WTC11 (cell line): ENCODE measurements around the gene ITGA2. TPM values are rescaled to one million over a fixed set of nuclear protein-coding genes. Genes with fewer than 3 reads are reported as not detected.
"Not testable (repeated sequence)": the region's sequence is repeated elsewhere in the genome, so short reads cannot be mapped to it uniquely, and the experiment has no call there.

Experiments
- ATAC-seq: fragments of 200-7000 bp; cut with Tn5 transposase; 2 replicates; pipeline ENCODE4 v1.10.0; 2021; ENCODE audit warnings: mild to moderate bottlenecking, moderate library complexity
- CTCF ChIA-PET: fragments of 300-600 bp; sonication (Branson Sonifier 250); formaldehyde crosslinking; loops from one replicate; lab custom pipeline; 2021; ENCODE audit warnings: antibody characterized with exemption; lab: Charles Lee
- POLR2A ChIA-PET: fragments of 350-600 bp; sonication (Branson Sonifier 250); formaldehyde crosslinking; loops from one replicate; lab custom pipeline; 2021; ENCODE audit warnings: antibody characterized with exemption; lab: Charles Lee
- DNase-seq: peaks from one replicate; pipeline ENCODE4 v3.0.0; 2021; ENCODE audit warnings: low spot score
- H3K27ac Mint-ChIP-seq: 2 replicates; pipeline ENCODE4 v1.8.0; 2021; ENCODE audit warnings: mixed read lengths
- H3K27me3 Mint-ChIP-seq: 2 replicates; pipeline ENCODE4 v1.8.0; 2021; ENCODE audit warnings: low read depth, mild to moderate bottlenecking, moderate library complexity, mixed read lengths
- H3K36me3 Mint-ChIP-seq: 2 replicates; pipeline ENCODE4 v1.8.0; 2021; ENCODE audit warnings: mixed read lengths
- H3K4me1 Mint-ChIP-seq: 2 replicates; pipeline ENCODE4 v1.8.0; 2022; ENCODE audit warnings: mixed read lengths
- H3K4me3 Mint-ChIP-seq: 2 replicates; pipeline ENCODE4 v1.8.0; 2021; ENCODE audit warnings: mild to moderate bottlenecking, moderate library complexity, mixed read lengths
- H3K9me3 Mint-ChIP-seq: 2 replicates; pipeline ENCODE4 v1.8.0; 2021; ENCODE audit warnings: mixed read lengths
- EMX1 ChIP-seq: fragments of 250-450 bp; sonication (Bioruptor Pico); IDR thresholded peaks from 2 replicates; pipeline ENCODE4 v1.8.0; 2021; ENCODE audit warnings: mild to moderate bottlenecking
- ESRRA ChIP-seq: sonication (generic); formaldehyde crosslinking; IDR thresholded peaks from 2 replicates; pipeline ENCODE4 v1.8.1; 2022; ENCODE audit warnings: mild to moderate bottlenecking, missing genetic modification reagents, borderline replicate concordance
- GTF2I ChIP-seq: fragments of 250-450 bp; sonication (Bioruptor Pico); conservative IDR thresholded peaks from 2 replicates; pipeline ENCODE4 v1.4.0; 2021; ENCODE audit warnings: mild to moderate bottlenecking
- MYBL2 ChIP-seq: sonication (generic); formaldehyde crosslinking; IDR thresholded peaks from 2 replicates; pipeline ENCODE4 v1.8.1; 2023; ENCODE audit warnings: mild to moderate bottlenecking, moderate library complexity, missing genetic modification reagents
- NFATC4 ChIP-seq: fragments of 250-450 bp; sonication (Bioruptor Pico); IDR thresholded peaks from 2 replicates; pipeline ENCODE4 v1.9.0; 2021; ENCODE audit warnings: mild to moderate bottlenecking
- NFE2L1 ChIP-seq: sonication (generic); formaldehyde crosslinking; IDR thresholded peaks from 2 replicates; pipeline ENCODE4 v1.8.1; 2023; ENCODE audit warnings: missing genetic modification reagents
- NR1H2 ChIP-seq: sonication (generic); formaldehyde crosslinking; IDR thresholded peaks from 2 replicates; pipeline ENCODE4 v1.9.0; 2021; ENCODE audit warnings: mild to moderate bottlenecking, moderate library complexity, missing genetic modification reagents
- NR2C2 ChIP-seq: sonication (generic); formaldehyde crosslinking; IDR thresholded peaks from 2 replicates; pipeline ENCODE4 v1.8.0; 2022; ENCODE audit warnings: mild to moderate bottlenecking, missing genetic modification reagents
- NR3C1 ChIP-seq: sonication (generic); formaldehyde crosslinking; conservative IDR thresholded peaks from 2 replicates; pipeline ENCODE4 v1.8.1; 2023; ENCODE audit warnings: low read depth, mild to moderate bottlenecking, missing genetic modification reagents
- OVOL2 ChIP-seq: fragments of 250-450 bp; sonication (Bioruptor Pico); IDR thresholded peaks from 2 replicates; pipeline ENCODE4 v1.9.0; 2021; ENCODE audit warnings: mild to moderate bottlenecking, borderline replicate concordance
- RORB ChIP-seq: fragments of 250-450 bp; sonication (Bioruptor Pico); IDR thresholded peaks from 2 replicates; pipeline ENCODE4 v1.9.0; 2021; ENCODE audit warnings: mild to moderate bottlenecking
- SMAD3 ChIP-seq: sonication (generic); formaldehyde crosslinking; IDR thresholded peaks from 2 replicates; pipeline ENCODE4 v1.8.0; 2022; ENCODE audit warnings: missing genetic modification reagents, mild to moderate bottlenecking, borderline replicate concordance
- SMAD4 ChIP-seq: sonication (generic); formaldehyde crosslinking; IDR thresholded peaks from 2 replicates; pipeline ENCODE4 v1.8.0; 2022; ENCODE audit warnings: mild to moderate bottlenecking, missing genetic modification reagents
- TEAD4 ChIP-seq: sonication (generic); formaldehyde crosslinking; IDR thresholded peaks from 2 replicates; pipeline ENCODE4 v1.8.0; 2022; ENCODE audit warnings: mild to moderate bottlenecking, missing genetic modification reagents
- ZNF416 ChIP-seq: fragments of 250-450 bp; sonication (Bioruptor Pico); IDR thresholded peaks from 2 replicates; pipeline ENCODE4 v1.9.0; 2021; ENCODE audit warnings: mild to moderate bottlenecking, inconsistent platforms
- ZNF671 ChIP-seq: fragments of 250-450 bp; sonication (Bioruptor Pico); IDR thresholded peaks from 2 replicates; pipeline ENCODE4 v1.8.0; 2021; ENCODE audit warnings: mild to moderate bottlenecking
- total RNA-seq: library from RNA; stranded (reverse); gene quantifications from 3 replicates; pipeline ENCODE4 v1.2.3, GENCODE V29; 2021
- TF ChIP-seq, protein P1 (sequence below): sonication (generic); formaldehyde crosslinking; IDR thresholded peaks from 2 replicates; pipeline ENCODE4 v1.8.0; 2022; ENCODE audit warnings: mild to moderate bottlenecking, missing genetic modification reagents
- TF ChIP-seq, protein P2 (sequence below): sonication (generic); formaldehyde crosslinking; IDR thresholded peaks from 2 replicates; pipeline ENCODE4 v1.8.0; 2022; ENCODE audit warnings: mild to moderate bottlenecking, missing genetic modification reagents
- TF ChIP-seq, protein P3 (sequence below): fragments of 250-450 bp; sonication (Bioruptor Pico); conservative IDR thresholded peaks from 2 replicates; pipeline ENCODE4 v1.9.0; 2021; ENCODE audit warnings: mild to moderate bottlenecking
- TF ChIP-seq, protein P4 (sequence below): sonication (generic); formaldehyde crosslinking; IDR thresholded peaks from 2 replicates; pipeline ENCODE4 v1.8.0; 2022; ENCODE audit warnings: mild to moderate bottlenecking, missing genetic modification reagents
- TF ChIP-seq, protein P5 (sequence below): sonication (generic); formaldehyde crosslinking; IDR thresholded peaks from 2 replicates; pipeline ENCODE4 v1.8.0; 2023; ENCODE audit warnings: missing genetic modification reagents
- TF ChIP-seq, protein P6 (sequence below): fragments of 250-450 bp; sonication (Bioruptor Pico); IDR thresholded peaks from 2 replicates; pipeline ENCODE4 v2.1.2; 2022; ENCODE audit warnings: mild to moderate bottlenecking, moderate library complexity
- TF ChIP-seq, protein P7 (sequence below): sonication (generic); formaldehyde crosslinking; IDR thresholded peaks from 2 replicates; pipeline ENCODE4 v1.8.1; 2022; ENCODE audit warnings: low read depth, missing genetic modification reagents, borderline replicate concordance
- TF ChIP-seq, protein P8 (sequence below): sonication (generic); formaldehyde crosslinking; IDR thresholded peaks from 2 replicates; pipeline ENCODE4 v1.8.0; 2023; ENCODE audit warnings: mild to moderate bottlenecking, missing genetic modification reagents

Gene ITGA2
- total RNA-seq, 1 experiment from 2014 or later = 5.5 TPM

DNA sequence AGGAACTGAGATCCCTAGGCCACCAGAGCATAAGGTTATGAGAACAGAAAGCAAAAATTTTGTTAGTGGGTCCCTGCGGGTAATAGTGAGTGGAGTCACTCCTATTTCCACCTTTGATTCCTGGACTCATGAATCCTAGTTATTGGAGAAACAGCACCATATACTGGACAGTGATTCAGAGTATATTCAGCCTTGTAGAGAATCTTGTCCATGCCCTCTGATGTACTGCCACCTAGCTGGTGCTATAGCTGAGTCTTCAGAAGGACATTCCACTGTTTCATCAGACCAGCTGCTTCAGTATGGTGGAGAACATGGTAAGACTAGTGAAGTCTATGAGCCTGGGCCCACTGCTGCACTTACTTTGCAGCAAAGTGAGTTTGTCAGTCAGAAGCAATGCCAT lies 25.0 kb upstream of the ITGA2 start:
- Mint-ChIP-seq H3K27me3 (no peaks in the 10 kb centered on the region), H3K27ac (no peak overlapping the region), H3K36me3 (no peaks in the 10 kb centered on the region), H3K9me3 (peaks cover 25% of the 10 kb centered on the region), H3K4me1 (no peaks in the 10 kb centered on the region), H3K4me3 (no peak overlapping the region)
- ATAC-seq (no peak), DNase-seq (no peak)
- TF ChIP-seq SMAD3 (CRISPR knock-in tag) (no peak), NR2C2 (no peak), NR3C1 (CRISPR knock-in tag) (no peak), EMX1 (CRISPR knock-in tag) (no peak), OVOL2 (no peak), ZNF671 (CRISPR knock-in tag) (no peak), SMAD4 (CRISPR knock-in tag) (no peak), RORB (CRISPR knock-in tag) (no peak), MYBL2 (CRISPR knock-in tag) (no peak), TEAD4 (no peak), GTF2I (CRISPR knock-in tag) (no peak)
- TF ChIP-seq, protein P1, sequence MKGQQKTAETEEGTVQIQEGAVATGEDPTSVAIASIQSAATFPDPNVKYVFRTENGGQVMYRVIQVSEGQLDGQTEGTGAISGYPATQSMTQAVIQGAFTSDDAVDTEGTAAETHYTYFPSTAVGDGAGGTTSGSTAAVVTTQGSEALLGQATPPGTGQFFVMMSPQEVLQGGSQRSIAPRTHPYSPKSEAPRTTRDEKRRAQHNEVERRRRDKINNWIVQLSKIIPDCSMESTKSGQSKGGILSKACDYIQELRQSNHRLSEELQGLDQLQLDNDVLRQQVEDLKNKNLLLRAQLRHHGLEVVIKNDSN (CRISPR knock-in tag) = no peak
- TF ChIP-seq, protein P2, sequence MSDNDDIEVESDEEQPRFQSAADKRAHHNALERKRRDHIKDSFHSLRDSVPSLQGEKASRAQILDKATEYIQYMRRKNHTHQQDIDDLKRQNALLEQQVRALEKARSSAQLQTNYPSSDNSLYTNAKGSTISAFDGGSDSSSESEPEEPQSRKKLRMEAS (CRISPR knock-in tag) = no peak
- TF ChIP-seq, protein P3, sequence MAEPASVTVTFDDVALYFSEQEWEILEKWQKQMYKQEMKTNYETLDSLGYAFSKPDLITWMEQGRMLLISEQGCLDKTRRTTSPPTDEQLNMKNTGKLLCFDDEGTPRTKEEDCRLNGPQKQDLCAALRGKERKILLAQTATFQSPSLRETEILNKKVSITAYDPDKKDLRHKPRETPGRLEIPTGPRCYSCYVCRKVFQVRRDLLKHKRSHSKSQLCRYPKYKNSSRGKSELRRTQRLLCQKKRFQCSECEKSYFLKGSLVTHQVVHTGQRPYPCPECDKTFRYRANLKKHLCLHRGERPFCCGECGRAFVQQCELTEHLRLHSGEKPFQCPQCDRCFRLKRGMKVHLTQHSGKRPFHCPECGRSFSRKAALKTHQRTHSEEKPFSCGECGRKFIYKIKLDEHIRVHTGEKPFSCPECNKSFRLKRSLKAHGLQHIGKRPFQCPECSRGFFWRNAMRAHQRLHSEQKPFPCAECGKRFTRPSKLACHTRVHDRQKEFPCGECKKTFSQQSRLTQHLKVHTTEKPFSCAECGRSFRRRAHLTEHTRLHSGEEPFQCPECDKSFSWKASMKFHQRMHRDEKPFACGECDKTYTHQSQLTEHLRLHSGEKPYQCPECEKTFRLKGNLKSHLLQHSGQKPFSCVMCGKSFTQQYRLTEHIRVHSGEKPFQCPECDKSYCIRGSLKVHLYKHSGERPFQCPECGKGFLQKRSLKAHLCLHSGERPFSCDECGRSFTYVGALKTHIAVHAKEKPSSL (CRISPR knock-in tag) = no peak
- TF ChIP-seq, protein P4, sequence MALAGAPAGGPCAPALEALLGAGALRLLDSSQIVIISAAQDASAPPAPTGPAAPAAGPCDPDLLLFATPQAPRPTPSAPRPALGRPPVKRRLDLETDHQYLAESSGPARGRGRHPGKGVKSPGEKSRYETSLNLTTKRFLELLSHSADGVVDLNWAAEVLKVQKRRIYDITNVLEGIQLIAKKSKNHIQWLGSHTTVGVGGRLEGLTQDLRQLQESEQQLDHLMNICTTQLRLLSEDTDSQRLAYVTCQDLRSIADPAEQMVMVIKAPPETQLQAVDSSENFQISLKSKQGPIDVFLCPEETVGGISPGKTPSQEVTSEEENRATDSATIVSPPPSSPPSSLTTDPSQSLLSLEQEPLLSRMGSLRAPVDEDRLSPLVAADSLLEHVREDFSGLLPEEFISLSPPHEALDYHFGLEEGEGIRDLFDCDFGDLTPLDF = no peak
- TF ChIP-seq, protein P5, sequence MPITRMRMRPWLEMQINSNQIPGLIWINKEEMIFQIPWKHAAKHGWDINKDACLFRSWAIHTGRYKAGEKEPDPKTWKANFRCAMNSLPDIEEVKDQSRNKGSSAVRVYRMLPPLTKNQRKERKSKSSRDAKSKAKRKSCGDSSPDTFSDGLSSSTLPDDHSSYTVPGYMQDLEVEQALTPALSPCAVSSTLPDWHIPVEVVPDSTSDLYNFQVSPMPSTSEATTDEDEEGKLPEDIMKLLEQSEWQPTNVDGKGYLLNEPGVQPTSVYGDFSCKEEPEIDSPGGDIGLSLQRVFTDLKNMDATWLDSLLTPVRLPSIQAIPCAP (CRISPR knock-in tag) = no peak
- CTCF ChIA-PET = interaction anchor here (0.8 to 1.9 kb wide), 3 partner anchors 9 to 25 kb away, joined by 3 to 5 read pairs (median 4); no protein-coding TSS in a partner anchor
- POLR2A ChIA-PET = no interaction called here

DNA sequence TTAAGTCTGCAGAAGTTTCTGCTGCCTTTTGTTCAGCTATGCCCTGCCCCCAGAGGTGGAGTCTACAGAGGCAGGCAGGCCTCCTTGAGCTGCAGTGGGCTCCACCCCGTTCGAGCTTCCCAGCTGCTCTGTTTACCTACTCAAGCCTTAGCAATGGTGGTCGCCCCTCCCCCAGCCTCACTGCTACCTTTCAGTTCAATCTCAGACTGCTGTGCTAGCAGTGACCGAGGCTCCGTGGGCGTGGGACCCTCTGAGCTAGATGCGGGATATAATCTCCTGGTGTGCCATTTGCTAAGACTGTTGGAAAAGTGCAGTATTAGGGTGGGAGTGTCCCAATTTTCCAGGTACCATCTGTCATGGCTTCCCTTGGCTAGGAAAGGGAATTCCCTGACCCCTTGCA lies 13.0 kb upstream of the ITGA2 start:
- H3K4me1 Mint-ChIP-seq, DNase-seq, H3K27me3 Mint-ChIP-seq, H3K4me3 Mint-ChIP-seq, CTCF ChIA-PET, H3K27ac Mint-ChIP-seq, ATAC-seq, POLR2A ChIA-PET: not testable (repeated sequence)
- H3K36me3 Mint-ChIP-seq = peaks cover 30% of the 10 kb centered on the region
- H3K9me3 Mint-ChIP-seq = peaks cover 34% of the 10 kb centered on the region

DNA sequence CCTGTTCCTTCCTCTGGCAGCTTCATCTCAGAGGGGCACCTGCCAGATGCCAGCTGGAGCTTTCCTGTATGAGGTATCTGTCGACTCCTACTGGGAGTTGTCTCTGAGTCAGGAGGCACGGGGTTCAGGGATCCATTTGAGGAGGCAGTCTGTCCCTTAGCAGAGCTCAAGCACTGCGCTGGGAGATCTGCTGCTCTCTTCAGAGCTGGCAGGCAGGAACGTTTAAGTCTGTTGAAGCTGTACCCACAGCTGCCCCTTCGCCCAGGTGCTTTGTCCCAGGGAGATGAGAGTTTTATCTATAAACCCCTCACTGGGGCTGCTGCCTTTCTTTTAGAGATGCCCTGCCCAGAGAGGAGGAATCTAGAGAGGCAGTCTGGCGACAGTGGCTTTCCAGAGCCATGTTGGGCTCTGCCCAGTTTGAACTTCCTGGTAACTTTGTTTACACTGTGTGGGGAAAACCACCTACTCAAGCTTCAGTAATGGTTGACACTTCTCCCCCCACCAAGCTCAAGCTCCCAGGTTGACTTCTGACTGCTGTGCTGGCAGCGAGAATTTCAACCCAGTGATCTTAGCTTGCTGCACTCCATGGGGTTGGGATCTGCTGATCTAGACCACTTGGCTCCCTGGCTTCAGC lies 11.8 kb upstream of the ITGA2 start:
- Mint-ChIP-seq H3K4me3 (no peak overlapping the region), H3K4me1 (no peaks in the 10 kb centered on the region), H3K27ac (no peak overlapping the region), H3K36me3 (peaks cover 30% of the 10 kb centered on the region), H3K27me3 (peaks cover 8% of the 10 kb centered on the region), H3K9me3 (peaks cover 34% of the 10 kb centered on the region)
- ATAC-seq (no peak), DNase-seq (no peak)
- ChIA-PET POLR2A (no interaction called here), CTCF (no interaction called here)
- TF ChIP-seq NR1H2 (CRISPR knock-in tag) (no peak), ESRRA (CRISPR knock-in tag) (no peak), ZNF416 (CRISPR knock-in tag) (no peak), NFE2L1 (no peak), NFATC4 (no peak)
- TF ChIP-seq, protein P6, sequence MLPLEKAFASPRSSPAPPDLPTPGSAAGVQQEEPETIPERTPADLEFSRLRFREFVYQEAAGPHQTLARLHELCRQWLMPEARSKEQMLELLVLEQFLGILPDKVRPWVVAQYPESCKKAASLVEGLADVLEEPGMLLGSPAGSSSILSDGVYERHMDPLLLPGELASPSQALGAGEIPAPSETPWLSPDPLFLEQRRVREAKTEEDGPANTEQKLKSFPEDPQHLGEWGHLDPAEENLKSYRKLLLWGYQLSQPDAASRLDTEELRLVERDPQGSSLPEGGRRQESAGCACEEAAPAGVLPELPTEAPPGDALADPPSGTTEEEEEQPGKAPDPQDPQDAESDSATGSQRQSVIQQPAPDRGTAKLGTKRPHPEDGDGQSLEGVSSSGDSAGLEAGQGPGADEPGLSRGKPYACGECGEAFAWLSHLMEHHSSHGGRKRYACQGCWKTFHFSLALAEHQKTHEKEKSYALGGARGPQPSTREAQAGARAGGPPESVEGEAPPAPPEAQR (CRISPR knock-in tag) = no peak
- TF ChIP-seq, protein P7, sequence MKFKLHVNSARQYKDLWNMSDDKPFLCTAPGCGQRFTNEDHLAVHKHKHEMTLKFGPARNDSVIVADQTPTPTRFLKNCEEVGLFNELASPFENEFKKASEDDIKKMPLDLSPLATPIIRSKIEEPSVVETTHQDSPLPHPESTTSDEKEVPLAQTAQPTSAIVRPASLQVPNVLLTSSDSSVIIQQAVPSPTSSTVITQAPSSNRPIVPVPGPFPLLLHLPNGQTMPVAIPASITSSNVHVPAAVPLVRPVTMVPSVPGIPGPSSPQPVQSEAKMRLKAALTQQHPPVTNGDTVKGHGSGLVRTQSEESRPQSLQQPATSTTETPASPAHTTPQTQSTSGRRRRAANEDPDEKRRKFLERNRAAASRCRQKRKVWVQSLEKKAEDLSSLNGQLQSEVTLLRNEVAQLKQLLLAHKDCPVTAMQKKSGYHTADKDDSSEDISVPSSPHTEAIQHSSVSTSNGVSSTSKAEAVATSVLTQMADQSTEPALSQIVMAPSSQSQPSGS (CRISPR knock-in tag) = no peak
- TF ChIP-seq, protein P8, sequence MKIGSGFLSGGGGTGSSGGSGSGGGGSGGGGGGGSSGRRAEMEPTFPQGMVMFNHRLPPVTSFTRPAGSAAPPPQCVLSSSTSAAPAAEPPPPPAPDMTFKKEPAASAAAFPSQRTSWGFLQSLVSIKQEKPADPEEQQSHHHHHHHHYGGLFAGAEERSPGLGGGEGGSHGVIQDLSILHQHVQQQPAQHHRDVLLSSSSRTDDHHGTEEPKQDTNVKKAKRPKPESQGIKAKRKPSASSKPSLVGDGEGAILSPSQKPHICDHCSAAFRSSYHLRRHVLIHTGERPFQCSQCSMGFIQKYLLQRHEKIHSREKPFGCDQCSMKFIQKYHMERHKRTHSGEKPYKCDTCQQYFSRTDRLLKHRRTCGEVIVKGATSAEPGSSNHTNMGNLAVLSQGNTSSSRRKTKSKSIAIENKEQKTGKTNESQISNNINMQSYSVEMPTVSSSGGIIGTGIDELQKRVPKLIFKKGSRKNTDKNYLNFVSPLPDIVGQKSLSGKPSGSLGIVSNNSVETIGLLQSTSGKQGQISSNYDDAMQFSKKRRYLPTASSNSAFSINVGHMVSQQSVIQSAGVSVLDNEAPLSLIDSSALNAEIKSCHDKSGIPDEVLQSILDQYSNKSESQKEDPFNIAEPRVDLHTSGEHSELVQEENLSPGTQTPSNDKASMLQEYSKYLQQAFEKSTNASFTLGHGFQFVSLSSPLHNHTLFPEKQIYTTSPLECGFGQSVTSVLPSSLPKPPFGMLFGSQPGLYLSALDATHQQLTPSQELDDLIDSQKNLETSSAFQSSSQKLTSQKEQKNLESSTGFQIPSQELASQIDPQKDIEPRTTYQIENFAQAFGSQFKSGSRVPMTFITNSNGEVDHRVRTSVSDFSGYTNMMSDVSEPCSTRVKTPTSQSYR = no peak
